DND-41 (cell line): ENCODE measurements around the gene VKORC1L1.
"Not testable (repeated sequence)": the region's sequence is repeated elsewhere in the genome, so short reads cannot be mapped to it uniquely, and the experiment has no call there.

Experiments used
- ATAC-seq: fragments of 200-7000 bp; cut with Tn5 transposase; 3 replicates; pipeline ENCODE4 v1.9.1; 2021; ENCODE audit warnings: low read depth; ENCODE audit not compliant: insufficient read depth
- DNase-seq: peaks from one replicate; pipeline ENCODE4 v3.0.0-alpha.2; 2020
- H2AFZ ChIP-seq: 2 replicates; pipeline ENCODE4 v1.6.0; 2012; ENCODE audit warnings: low read depth, low read length
- H3K27ac ChIP-seq: 2 replicates; pipeline ENCODE4 v1.5.1; 2012; ENCODE audit warnings: low read length, inconsistent platforms
- H3K27me3 ChIP-seq: fragments of 200-600 bp; sonication (generic); 2 replicates; pipeline ENCODE4 v1.6.0; 2012; ENCODE audit warnings: low read length, mild to moderate bottlenecking, inconsistent platforms; ENCODE audit not compliant: insufficient read depth, poor library complexity
- H3K36me3 ChIP-seq: 2 replicates; pipeline ENCODE4 v1.5.1; 2012; ENCODE audit warnings: low read length, inconsistent platforms; ENCODE audit not compliant: insufficient read depth
- H3K4me1 ChIP-seq: 2 replicates; pipeline ENCODE4 v1.5.1; 2012; ENCODE audit warnings: mild to moderate bottlenecking, low read length; ENCODE audit not compliant: insufficient read depth
- H3K4me2 ChIP-seq: 2 replicates; pipeline ENCODE4 v1.6.0; 2012; ENCODE audit warnings: mild to moderate bottlenecking, moderate library complexity, low read length, inconsistent platforms; ENCODE audit not compliant: insufficient read depth
- H3K4me3 ChIP-seq, 2 experiments: fragments of 200-600 bp in 1 of 2; shearing (Covaris generic) in 1 of 2; 2 replicates each; pipeline ENCODE4 v1.5.1; 2012 to 2016; ENCODE audit warnings: inconsistent platforms in 2 of 2, low read length in 2 of 2, mild to moderate bottlenecking in 2 of 2, low read depth in 1 of 2, moderate library complexity in 1 of 2
- H3K79me2 ChIP-seq: 2 replicates; pipeline ENCODE4 v1.6.0; 2012; ENCODE audit warnings: low read length, inconsistent platforms; ENCODE audit not compliant: insufficient read depth
- H3K9ac ChIP-seq: 2 replicates; pipeline ENCODE4 v1.6.0; 2012; ENCODE audit warnings: low read depth, mild to moderate bottlenecking, inconsistent platforms, low read length, moderate library complexity
- H3K9me3 ChIP-seq: 2 replicates; pipeline ENCODE4 v1.5.1; 2012; ENCODE audit warnings: low read length, moderate library complexity, mild to moderate bottlenecking, inconsistent platforms; ENCODE audit not compliant: insufficient read depth, severe bottlenecking
- H4K20me1 ChIP-seq: 2 replicates; pipeline ENCODE4 v1.6.0; 2012; ENCODE audit warnings: low read length; ENCODE audit not compliant: insufficient read depth
- EZH2 ChIP-seq: IDR thresholded peaks from 3 replicates; pipeline ENCODE4 v1.6.1; 2012; ENCODE audit warnings: borderline replicate concordance, low read depth, mild to moderate bottlenecking, moderate library complexity, low read length, inconsistent platforms; ENCODE audit not compliant: severe bottlenecking
- TF ChIP-seq, protein P1 (sequence below): IDR thresholded peaks from 2 replicates; pipeline ENCODE4 v1.5.1; 2012; ENCODE audit warnings: borderline replicate concordance, low read length, moderate library complexity, mild to moderate bottlenecking; ENCODE audit not compliant: poor library complexity, severe bottlenecking; ENCODE audit errors: extremely low read depth

The VKORC1L1 gene

DNA sequence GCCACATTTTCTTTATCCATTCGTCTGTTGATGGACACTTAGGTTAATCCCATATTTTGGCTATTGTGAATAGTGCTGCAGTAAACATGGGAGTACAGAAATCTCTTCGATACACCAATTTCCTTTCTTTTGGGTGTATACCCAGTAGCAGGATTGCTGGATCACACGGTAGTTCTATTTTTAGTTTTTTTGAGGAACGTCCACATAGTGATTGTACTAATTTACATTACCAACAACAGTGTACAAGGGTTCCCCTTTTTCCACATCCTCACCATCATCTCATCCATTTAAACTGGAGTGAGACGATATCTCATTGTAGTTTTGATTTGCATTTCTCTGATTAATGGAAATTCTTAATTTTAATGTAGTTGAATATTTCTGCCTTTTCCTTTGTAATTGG is 19.3 kb downstream of the VKORC1L1 start:
- H3K36me3 ChIP-seq, result peaks cover 22% of the 10 kb centered on the region
- no peak overlapping the region for H3K4me3 ChIP-seq
- no peaks in the 10 kb centered on the region for H3K4me1 ChIP-seq
- no peaks in the 10 kb centered on the region for H3K27me3 ChIP-seq
- TF ChIP-seq, protein P1, sequence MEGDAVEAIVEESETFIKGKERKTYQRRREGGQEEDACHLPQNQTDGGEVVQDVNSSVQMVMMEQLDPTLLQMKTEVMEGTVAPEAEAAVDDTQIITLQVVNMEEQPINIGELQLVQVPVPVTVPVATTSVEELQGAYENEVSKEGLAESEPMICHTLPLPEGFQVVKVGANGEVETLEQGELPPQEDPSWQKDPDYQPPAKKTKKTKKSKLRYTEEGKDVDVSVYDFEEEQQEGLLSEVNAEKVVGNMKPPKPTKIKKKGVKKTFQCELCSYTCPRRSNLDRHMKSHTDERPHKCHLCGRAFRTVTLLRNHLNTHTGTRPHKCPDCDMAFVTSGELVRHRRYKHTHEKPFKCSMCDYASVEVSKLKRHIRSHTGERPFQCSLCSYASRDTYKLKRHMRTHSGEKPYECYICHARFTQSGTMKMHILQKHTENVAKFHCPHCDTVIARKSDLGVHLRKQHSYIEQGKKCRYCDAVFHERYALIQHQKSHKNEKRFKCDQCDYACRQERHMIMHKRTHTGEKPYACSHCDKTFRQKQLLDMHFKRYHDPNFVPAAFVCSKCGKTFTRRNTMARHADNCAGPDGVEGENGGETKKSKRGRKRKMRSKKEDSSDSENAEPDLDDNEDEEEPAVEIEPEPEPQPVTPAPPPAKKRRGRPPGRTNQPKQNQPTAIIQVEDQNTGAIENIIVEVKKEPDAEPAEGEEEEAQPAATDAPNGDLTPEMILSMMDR, result no peak
- TF ChIP-seq EZH2, result no peak
- H3K79me2 ChIP-seq, result peaks cover 45% of the 10 kb centered on the region
- H3K27ac ChIP-seq, result no peak overlapping the region
- no peak overlapping the region for H3K9ac ChIP-seq
- no peak for DNase-seq
- no peak overlapping the region for H2AFZ ChIP-seq
- ATAC-seq, result no peak
- H3K4me2 ChIP-seq, result no peak overlapping the region
- peaks cover 4% of the 10 kb centered on the region; the same call in 1 of the 2 replicates for H4K20me1 ChIP-seq
- H3K9me3 ChIP-seq, result no peaks in the 10 kb centered on the region

DNA sequence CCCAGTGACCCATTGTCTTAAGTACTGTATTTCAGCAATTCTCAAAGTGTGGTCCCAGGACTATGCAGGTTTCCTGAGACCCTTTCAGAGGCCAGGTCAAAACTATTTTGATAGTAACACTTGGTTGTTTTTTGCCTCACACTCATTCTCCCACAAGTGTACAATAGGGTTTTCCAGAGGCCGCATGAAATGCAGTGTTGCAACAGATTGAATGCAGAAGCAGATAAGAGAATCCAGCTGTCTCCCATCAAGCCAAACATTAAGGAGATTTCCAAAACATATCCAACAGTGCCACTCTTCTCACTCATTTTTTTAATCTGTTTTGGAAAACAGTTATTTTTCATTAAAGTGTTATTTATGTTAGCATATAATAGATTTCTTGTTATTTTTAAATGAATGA is 20.0 kb downstream of the VKORC1L1 start:
- H3K4me2 ChIP-seq, result no peak overlapping the region
- no peak overlapping the region for H3K27ac ChIP-seq
- no peaks in the 10 kb centered on the region for H3K9me3 ChIP-seq
- H3K4me1 ChIP-seq, result no peaks in the 10 kb centered on the region
- H3K4me3 ChIP-seq, result no peak overlapping the region
- DNase-seq (no peak), ATAC-seq (no peak)
- peaks cover 39% of the 10 kb centered on the region for H3K79me2 ChIP-seq
- TF ChIP-seq, protein P1, result no peak
- no peak for TF ChIP-seq EZH2
- peaks cover 4% of the 10 kb centered on the region; the same call in 1 of the 2 replicates for H4K20me1 ChIP-seq
- peaks cover 22% of the 10 kb centered on the region for H3K36me3 ChIP-seq
- H3K27me3 ChIP-seq, result no peaks in the 10 kb centered on the region
- no peak overlapping the region for H3K9ac ChIP-seq
- H2AFZ ChIP-seq, result no peak overlapping the region

DNA sequence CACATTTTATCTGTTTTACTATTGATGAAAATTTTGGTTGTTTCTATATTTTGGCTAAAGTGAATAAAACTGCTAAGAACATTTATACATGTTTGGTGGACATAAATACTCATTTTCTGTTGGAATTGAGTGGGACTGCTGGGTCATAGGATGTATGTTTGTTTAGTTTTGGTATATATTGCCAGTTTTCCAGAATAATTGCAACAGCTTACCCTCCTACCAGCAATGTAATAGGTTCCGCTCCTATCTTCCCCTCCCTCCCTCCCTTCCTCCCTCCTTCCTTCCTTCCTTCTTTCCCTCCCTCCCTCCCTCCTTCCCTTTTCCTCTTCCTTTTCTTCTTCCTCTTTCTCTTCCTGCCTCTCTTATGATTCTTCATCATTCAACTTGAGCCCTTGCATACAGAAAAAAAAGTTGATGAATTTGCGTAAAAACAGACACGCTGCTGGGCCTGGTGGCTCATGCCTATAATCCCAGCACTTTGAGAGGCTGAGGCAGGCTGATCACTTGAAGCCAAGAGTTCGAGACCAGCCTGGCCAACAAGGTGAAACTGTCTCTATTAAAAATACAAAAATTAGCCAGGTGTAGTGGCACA is 23.5 kb downstream of the VKORC1L1 start:
- no peak for DNase-seq
- no peak for ATAC-seq
- Histone ChIP-seq H3K9me3 (no peaks in the 10 kb centered on the region), H3K79me2 (peaks cover 30% of the 10 kb centered on the region), H3K4me2 (no peak overlapping the region), H3K27me3 (no peaks in the 10 kb centered on the region), H2AFZ (no peak overlapping the region), H3K9ac (no peak overlapping the region), H4K20me1 (peaks cover 4% of the 10 kb centered on the region; the same call in 1 of the 2 replicates), H3K36me3 (peaks cover 34% of the 10 kb centered on the region), H3K27ac (no peak overlapping the region), H3K4me3 (no peak overlapping the region), H3K4me1 (no peaks in the 10 kb centered on the region)
- TF ChIP-seq, protein P1, result no peak
- TF ChIP-seq EZH2, result no peak

DNA sequence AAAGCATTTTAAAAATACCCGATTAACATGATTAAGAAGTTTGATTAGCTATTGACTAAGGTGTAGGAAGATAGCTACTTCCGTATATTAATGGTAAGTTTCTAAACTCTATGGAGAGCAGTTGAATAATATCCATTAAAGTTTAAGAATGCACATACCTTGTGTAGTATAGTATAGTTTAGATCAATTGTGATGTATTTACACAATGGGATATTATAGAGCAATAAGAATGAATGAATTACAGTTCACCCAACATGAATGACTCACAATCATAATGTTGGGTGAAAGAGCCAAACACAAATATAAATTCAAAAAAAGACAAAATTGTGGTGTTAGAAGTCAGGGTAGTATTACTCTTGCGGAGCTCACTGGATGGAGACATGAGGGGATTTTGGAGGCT is 24.4 kb downstream of the VKORC1L1 start:
- H3K36me3 ChIP-seq, result peaks cover 30% of the 10 kb centered on the region
- not testable (repeated sequence) for ATAC-seq, H3K9ac ChIP-seq, H3K4me2 ChIP-seq, DNase-seq, H4K20me1 ChIP-seq, H2AFZ ChIP-seq, H3K4me1 ChIP-seq, H3K27me3 ChIP-seq, H3K9me3 ChIP-seq, H3K4me3 ChIP-seq, H3K27ac ChIP-seq
- H3K79me2 ChIP-seq, result peaks cover 22% of the 10 kb centered on the region

DNA sequence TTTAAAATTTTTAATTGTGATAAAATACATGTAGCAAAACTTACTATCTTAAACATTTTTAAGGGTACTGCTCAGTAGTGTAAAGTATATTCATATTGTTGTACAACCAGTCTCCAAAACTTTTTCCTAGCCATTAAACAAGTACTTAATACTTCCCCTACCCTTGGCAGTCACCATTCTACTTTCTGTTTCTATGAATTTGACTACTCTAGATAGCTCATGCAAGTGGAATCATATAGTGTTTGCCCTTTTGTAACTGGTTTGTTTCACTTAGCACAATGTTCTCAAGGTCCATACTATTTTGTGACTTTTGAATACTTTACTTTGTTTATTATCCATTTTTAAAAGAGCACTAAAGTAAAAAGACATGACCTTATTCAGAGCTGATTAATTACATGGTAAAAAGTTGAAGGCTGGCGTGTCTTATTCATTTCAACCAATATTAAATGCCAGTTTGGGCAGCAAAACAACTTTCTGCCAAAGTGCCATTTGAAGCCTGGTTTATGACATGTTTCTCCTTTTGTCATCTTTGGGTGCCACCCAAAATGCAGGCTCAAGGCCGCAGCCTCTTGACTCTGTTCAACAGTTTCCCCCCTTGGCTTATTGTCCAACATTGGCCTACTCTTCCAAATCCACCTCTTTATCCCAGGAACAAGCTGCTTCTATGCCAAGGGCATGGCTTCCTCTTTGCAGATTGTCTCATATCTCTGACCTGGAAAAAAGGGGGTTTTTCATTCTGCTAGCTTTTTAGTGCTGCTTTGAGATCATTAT is 26.0 kb downstream of the VKORC1L1 start:
- Histone ChIP-seq H3K36me3 (peaks cover 22% of the 10 kb centered on the region), H3K79me2 (peaks cover 13% of the 10 kb centered on the region; the same call in 1 of the 2 replicates)
- DNase-seq, H3K4me2 ChIP-seq, ATAC-seq, H3K4me1 ChIP-seq, H3K27me3 ChIP-seq, H3K9ac ChIP-seq, H2AFZ ChIP-seq, H4K20me1 ChIP-seq, H3K4me3 ChIP-seq, H3K9me3 ChIP-seq, H3K27ac ChIP-seq: not testable (repeated sequence)
